GM10266 (cell line): ENCODE data around the gene KCNIP4.

ENCODE experiments used
- DNase-seq: peaks from one replicate; pipeline ENCODE4 v3.0.0; 2012; ENCODE audit errors: extremely low spot score
- CTCF ChIP-seq: IDR thresholded peaks from 2 replicates; pipeline ENCODE4 v1.5.1; 2012; ENCODE audit warnings: mild to moderate bottlenecking, low read depth; ENCODE audit not compliant: control insufficient read depth, insufficient read depth; ENCODE audit errors: missing control alignments

KCNIP4 gene

GRCh38 chr4:21752616-21753015, 196.0 kb downstream of the KCNIP4 start:
- no peak for TF ChIP-seq CTCF

DNA sequence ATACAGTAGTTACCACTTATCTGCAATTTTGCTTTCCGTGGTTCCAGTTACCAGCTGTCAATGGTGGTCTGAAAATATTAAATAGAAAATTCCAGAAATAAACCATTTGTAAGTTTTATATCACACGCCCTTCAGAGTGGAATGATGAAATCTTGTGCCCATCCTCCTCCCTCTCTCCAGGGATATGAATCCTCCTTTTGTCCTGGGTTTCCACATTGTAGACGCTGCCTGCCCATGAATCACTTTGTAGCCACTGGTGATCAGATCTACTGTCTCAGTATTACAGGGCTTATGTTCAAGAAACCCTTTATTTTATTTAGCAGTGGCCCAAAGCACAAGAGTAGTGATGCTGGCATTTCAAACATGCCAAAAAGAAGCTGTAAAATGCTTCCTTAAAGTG, 198.6 kb downstream of the KCNIP4 start:
- no peak for TF ChIP-seq CTCF
- no peak for DNase-seq

More at GRCh38 chr4:21752616-21753015, 196.0 kb downstream of the KCNIP4 start:
- DNase-seq: no peak

DNA sequence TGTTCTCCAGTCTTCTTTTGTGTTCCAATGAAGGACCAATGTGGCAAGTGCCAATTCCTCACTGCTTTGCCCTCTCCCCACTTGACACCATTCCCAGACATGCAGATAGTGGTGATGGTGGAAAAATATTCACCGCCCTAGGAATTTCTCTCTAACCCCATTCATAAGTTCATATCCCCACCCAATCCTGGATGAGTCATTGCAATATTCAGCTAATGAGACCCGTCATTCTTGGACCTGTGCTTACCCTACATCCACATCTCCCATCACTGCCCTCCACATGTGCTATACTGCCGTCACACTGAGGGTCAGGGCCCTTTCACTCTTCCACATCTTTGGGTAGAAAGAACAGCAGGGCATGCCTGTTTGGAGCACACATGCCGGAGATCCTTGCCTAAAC, 199.2 kb downstream of the KCNIP4 start:
- TF ChIP-seq CTCF: no peak
- no peak for DNase-seq

- no peak for DNase-seq
- no peak for TF ChIP-seq CTCF
These were observed 204.5 kb downstream of the KCNIP4 start for GRCh38 chr4:21744046-21744445.

GRCh38 chr4:21742326-21742725, 206.2 kb downstream of the KCNIP4 start:
- no peak for TF ChIP-seq CTCF
- no peak for DNase-seq

- no peak for TF ChIP-seq CTCF
- DNase-seq: no peak
These were observed 209.8 kb downstream of the KCNIP4 start for GRCh38 chr4:21738821-21739220.

DNA sequence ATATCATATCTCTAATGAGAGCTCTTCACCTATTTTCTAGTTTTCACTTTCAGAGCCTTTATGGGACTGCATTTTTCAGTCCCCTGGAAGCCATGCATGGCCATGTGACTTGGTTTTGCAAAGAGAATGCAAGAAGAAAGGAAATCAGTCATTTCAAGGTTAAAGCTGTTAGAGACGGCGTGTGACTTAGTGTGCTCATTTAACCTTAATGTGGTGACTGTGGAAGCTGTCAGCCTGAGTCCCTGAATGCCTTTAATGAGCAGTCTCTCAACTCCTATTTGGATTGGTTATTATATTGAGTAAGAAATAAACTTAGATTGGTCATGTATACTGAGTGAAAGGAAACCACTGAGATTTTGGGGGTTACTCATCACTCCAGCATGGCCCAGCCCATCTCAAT, 212.7 kb downstream of the KCNIP4 start:
- TF ChIP-seq CTCF: no peak

More for the DNA sequence above, 212.7 kb downstream of the KCNIP4 start:
- no peak for DNase-seq
